Urinary bladder (tissue), 4 donors: ENCODE measurements around the gene CCDC169. TPM values are rescaled to one million over a fixed set of nuclear protein-coding genes. Genes with fewer than 3 reads are reported as not detected.

Source experiments
- DNase-seq: peaks from one replicate; pipeline ENCODE4 v3.0.0-alpha.2; 2015; ENCODE audit errors: extremely low spot score
- H3K27ac ChIP-seq: one replicate; pipeline ENCODE4 v1.5.1; 2013; ENCODE audit warnings: low read depth, mild to moderate bottlenecking, moderate library complexity
- H3K36me3 ChIP-seq: one replicate; pipeline ENCODE4 v1.6.1; 2013; ENCODE audit warnings: mild to moderate bottlenecking, moderate library complexity; ENCODE audit not compliant: insufficient read depth
- H3K4me1 ChIP-seq: one replicate; pipeline ENCODE4 v1.6.1; 2013; ENCODE audit warnings: mild to moderate bottlenecking, moderate library complexity; ENCODE audit not compliant: insufficient read depth
- H3K4me3 ChIP-seq: one replicate; pipeline ENCODE4 v1.5.1; 2013; ENCODE audit warnings: low read depth, low read length
- WGBS: extraction: QIAGEN DNeasy Blood & Tissue Kit; methylation state at CpG from one replicate; pipeline ENCODE4 v1.1.7; 2013; 5-methylcytosine and 5-hydroxymethylcytosine counted together
- polyA plus RNA-seq: library from polyadenylated mRNA; stranded (reverse); fragments of 200-250 nt; gene quantifications from one replicate; pipeline ENCODE4 v1.2.3, GENCODE V29; 2013
- total RNA-seq: library from RNA; depleted of rRNA; stranded (reverse); fragments of >200 nt; gene quantifications from one replicate; pipeline ENCODE4 v1.2.3, GENCODE V29; 2014
- donor health status: healthy with polysubstance abuse.
- donor health status: healthy.

CCDC169 gene
- total and polyA plus RNA-seq, 2 donors: 3.1 to 7.0 TPM

GRCh38 chr13:36294096-36294495, 3.5 kb downstream of the CCDC169 start:
- WGBS: 77% methylated on average over 3 of the region's 3 CpGs
- Histone ChIP-seq H3K36me3 (no peaks in the 10 kb centered on the region), H3K4me3 (no peak overlapping the region), H3K27ac (no peak overlapping the region), H3K4me1 (no peaks in the 10 kb centered on the region)
- no peak for DNase-seq

DNA sequence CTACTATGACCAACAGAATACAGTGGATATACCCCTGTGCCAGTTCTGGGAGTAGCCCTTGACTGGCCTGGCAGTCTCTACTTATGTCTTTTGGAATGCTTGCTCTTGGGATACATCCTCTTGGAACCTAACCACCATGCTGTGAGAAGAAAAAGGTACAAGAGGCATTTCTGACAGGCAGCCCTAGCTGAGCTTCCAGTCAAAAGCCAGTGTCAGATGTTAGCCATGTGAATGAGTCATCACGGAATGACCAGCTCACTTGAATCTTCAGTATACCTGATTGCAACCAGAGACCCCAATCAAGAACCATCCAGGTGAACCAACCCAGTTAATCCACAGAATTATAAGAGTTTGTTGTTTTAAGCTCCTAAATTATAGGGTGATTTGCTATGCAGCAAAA, 4.1 kb downstream of the CCDC169 start:
- Histone ChIP-seq H3K27ac (no peak overlapping the region), H3K4me1 (no peaks in the 10 kb centered on the region), H3K4me3 (no peak overlapping the region), H3K36me3 (no peaks in the 10 kb centered on the region)
- DNase-seq: no peak
- 89% methylated on average over 1 of the region's 1 CpG for WGBS

DNA sequence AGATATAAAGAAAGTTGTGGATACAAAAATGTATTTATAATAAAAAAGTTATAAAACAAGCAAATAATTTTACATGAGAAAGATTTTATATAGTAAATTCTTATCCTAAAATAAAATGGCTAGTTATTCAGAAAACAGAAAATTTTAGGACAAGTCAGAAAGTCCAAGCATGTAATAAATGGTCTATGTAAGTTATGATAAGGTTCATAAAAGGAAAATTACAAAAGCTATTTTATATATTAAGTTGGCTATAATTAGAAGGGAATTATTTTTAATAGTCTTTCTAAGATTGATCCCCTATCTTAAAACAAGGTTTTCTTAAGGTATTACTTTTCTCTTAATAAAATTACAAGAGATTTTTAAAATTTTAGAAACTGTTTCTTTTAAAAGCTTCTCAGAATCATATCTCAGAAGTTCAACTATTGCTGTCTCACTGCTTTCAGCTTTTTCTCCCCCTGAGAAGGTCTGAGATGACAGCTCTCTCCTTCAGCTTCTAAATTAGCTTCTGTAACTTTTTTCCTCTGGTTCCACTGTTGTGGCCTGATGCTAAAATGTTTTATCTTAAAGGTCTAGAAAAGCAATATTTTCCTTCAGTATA, 8.7 kb downstream of the CCDC169 start:
- no peaks in the 10 kb centered on the region for H3K4me1 ChIP-seq
- no peak overlapping the region for H3K27ac ChIP-seq
- H3K36me3 ChIP-seq: no peaks in the 10 kb centered on the region
- no peak for DNase-seq
- no peak overlapping the region for H3K4me3 ChIP-seq

DNA sequence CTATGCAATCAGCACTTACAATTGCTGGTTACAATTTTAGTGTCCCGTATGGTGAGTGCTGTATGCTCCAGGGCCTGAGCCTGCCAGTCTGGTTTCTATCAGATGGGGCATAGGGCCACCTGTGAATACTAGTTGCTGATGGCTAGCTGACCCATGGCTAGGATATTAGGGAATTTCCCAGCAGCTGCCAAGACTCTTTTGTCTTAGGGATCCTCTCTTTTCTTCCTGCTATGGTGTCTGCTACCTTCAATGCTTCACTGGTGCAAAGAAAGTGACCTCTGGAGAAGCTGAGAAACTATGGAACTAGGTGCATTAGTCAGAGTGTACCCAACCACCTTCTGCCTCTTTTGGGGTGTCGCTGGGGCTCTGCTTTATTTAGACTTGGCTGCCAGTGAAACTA, 11.6 kb downstream of the CCDC169 start:
- no peak overlapping the region for H3K27ac ChIP-seq
- H3K4me3 ChIP-seq: no peak overlapping the region
- no peaks in the 10 kb centered on the region for H3K4me1 ChIP-seq
- no peak for DNase-seq
- 88% methylated on average over 2 of the region's 2 CpGs for WGBS
- H3K36me3 ChIP-seq: no peaks in the 10 kb centered on the region

- H3K4me3 ChIP-seq: no peak overlapping the region
- H3K4me1 ChIP-seq: no peaks in the 10 kb centered on the region
- 50% methylated on average over 6 of the region's 6 CpGs for WGBS
- no peaks in the 10 kb centered on the region for H3K36me3 ChIP-seq
- no peak overlapping the region for H3K27ac ChIP-seq
- no peak for DNase-seq
Observed at GRCh38 chr13:36282821-36283432, 14.7 kb downstream of the CCDC169 start.

DNA sequence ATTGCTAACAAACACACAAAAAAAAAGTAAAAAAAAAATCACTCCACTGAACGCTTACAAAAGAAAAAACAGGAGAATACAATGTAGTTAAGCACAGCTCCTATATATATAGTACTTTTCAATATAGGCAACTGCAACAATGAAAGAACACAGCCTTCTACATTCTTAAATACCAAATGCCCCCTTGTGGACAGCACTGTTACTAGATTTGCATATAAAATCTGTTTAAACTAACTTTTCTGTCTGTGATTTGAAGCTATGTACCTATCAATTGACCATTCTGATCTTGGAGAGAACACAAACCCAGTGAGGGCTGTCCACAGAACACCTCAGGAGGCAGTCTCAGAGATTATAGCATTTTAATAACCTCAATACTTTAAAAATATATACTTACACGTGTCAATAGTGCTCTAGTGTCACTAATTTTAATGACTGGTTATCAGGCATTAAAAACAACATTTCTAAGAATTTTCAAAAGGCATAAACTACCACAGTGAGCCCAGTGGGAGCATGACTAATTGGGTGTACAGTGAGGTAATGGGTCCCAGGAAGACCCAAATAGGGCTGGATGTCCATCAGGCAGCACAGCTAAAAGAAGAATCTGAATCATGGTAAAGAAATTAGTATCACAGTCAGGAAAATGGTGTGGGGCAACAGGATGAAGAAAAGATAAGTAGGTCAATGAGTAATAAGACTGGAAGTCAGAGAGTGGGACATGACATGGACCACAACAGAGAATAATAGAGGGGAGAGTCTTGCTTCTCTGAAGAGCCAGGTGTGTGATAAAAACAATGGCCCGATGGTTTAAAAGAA, 22.2 kb downstream of the CCDC169 start:
- DNase-seq: no peak
- no peaks in the 10 kb centered on the region for H3K4me1 ChIP-seq
- WGBS: 73% methylated on average over 3 of the region's 3 CpGs
- H3K4me3 ChIP-seq: no peak overlapping the region
- H3K27ac ChIP-seq: no peak overlapping the region
- peaks cover 1% of the 10 kb centered on the region for H3K36me3 ChIP-seq

GRCh38 chr13:36273431-36273830, 24.2 kb downstream of the CCDC169 start:
- no peak for DNase-seq
- Histone ChIP-seq H3K4me3 (no peak overlapping the region), H3K36me3 (peaks cover 1% of the 10 kb centered on the region), H3K27ac (no peak overlapping the region), H3K4me1 (no peaks in the 10 kb centered on the region)
- WGBS: 92% methylated on average over 2 of the region's 2 CpGs

- no peaks in the 10 kb centered on the region for H3K36me3 ChIP-seq
- no peaks in the 10 kb centered on the region for H3K4me1 ChIP-seq
- H3K27ac ChIP-seq: no peak overlapping the region
- no peak for DNase-seq
- H3K4me3 ChIP-seq: no peak overlapping the region
Observed at GRCh38 chr13:36261976-36262375, 35.6 kb downstream of the CCDC169 start.

DNA sequence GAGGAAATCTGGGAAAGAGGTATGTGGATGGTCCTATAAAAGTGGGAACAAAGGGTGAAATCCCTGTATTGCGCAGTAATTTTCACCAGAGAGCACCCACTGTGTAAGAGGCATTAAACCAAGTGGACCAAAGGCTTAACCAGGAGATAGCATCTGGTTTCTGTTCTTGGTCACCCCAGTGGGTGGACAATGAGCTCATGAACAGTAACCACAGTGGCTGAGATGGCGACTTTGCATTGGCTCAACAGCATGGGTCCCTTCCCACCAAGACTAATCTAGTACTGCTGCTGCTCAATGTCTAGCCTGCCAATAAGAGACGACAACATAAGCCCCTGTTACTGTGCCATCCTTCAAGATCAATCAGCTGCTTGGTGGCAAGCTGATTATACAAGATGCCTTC, 36.6 kb downstream of the CCDC169 start:
- Histone ChIP-seq H3K4me1 (no peaks in the 10 kb centered on the region), H3K4me3 (no peak overlapping the region), H3K36me3 (no peaks in the 10 kb centered on the region), H3K27ac (no peak overlapping the region)
- WGBS: 90% methylated on average over 3 of the region's 3 CpGs
- DNase-seq: no peak

DNA sequence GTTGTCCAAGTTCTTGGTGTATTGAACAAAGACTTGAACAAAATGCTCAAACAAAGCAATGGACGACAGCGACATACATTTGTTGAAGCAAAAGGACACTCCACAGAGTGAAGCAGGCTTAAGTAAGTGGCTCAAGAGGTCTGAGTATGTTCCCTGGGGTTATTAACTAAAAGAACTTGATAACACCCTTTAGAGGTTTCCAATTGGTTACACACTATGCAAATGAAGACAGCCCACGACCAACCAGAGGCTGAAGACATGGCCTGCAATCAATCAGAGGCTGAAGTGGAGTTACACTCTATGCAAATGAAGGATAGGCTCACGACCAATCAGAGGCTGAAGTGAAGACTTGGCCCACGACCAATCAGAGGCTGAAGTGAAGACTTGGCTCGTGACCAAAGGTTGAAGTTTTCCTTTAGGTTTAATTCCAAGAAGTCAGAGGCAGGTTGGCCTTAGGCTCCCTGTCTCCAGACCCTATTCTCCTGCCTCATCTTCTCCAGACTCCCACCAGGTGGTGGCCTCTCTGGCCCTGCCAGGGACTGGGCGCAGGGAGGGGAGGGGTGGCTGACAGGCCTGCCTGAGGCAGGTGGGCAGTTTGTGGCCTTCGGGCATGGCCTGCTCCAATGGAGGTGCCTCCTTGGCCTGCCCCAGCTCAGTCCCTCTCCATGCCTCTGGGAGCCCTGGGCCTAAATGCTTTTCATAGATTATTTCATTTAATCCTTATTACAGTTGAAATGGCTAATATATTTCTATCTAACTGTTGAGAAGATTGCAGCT, 38.1 kb downstream of the CCDC169 start:
- no peak overlapping the region for H3K27ac ChIP-seq
- H3K4me3 ChIP-seq: no peak overlapping the region
- 95% methylated on average over 8 of the region's 8 CpGs for WGBS
- H3K36me3 ChIP-seq: no peaks in the 10 kb centered on the region
- no peaks in the 10 kb centered on the region for H3K4me1 ChIP-seq
- no peak for DNase-seq

GRCh38 chr13:36258831-36259230, 38.8 kb downstream of the CCDC169 start:
- no peaks in the 10 kb centered on the region for H3K36me3 ChIP-seq
- no peak overlapping the region for H3K27ac ChIP-seq
- DNase-seq: no peak
- H3K4me1 ChIP-seq: no peaks in the 10 kb centered on the region
- WGBS: 85% methylated on average over 8 of the region's 8 CpGs
- H3K4me3 ChIP-seq: no peak overlapping the region

GRCh38 chr13:36251526-36251925, 46.1 kb downstream of the CCDC169 start:
- H3K27ac ChIP-seq: no peak overlapping the region
- DNase-seq: no peak
- H3K4me3 ChIP-seq: no peak overlapping the region
- no peaks in the 10 kb centered on the region for H3K36me3 ChIP-seq
- no peaks in the 10 kb centered on the region for H3K4me1 ChIP-seq

DNA sequence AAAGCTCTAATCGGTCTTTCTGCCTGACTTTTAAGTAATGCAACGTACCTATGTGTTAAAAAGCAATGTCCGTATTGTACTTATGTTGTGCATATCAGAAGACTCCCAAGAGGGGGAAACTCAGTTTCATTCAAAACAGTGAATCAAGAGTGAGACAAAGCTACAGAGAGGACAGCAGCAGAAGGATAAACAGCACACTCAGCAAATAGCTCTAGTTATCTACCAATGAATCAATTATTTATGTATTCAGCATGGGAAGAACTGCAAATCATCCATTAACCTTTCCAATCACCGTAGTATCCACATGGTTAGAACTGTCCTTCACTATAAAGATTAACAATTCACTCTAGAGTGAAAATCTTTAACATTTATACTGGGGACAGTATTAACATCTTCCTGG, 46.6 kb downstream of the CCDC169 start:
- Histone ChIP-seq H3K4me1 (no peaks in the 10 kb centered on the region), H3K27ac (no peak overlapping the region), H3K36me3 (no peaks in the 10 kb centered on the region), H3K4me3 (no peak overlapping the region)
- 57% methylated on average over 4 of the region's 4 CpGs for WGBS
- DNase-seq: no peak

DNA sequence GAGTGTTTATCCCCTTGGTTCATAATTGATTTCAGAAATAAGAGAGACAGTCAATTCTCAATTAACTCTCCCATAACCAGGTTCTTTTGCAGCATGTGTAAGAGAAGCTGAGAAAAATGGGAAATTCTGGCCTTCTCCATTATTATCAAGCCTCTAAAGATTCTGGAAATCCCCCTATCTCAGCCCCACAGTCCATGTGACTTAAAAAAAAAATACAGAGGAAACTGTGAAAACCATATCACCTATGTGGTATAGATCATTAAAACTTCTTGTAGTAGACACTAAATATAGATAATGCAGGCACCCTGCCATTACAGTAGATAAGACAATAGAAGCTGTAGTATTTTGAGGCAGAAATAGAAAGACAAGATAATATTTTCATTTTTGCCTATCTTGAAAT, 48.9 kb downstream of the CCDC169 start:
- no peak overlapping the region for H3K4me3 ChIP-seq
- no peak overlapping the region for H3K27ac ChIP-seq
- no peaks in the 10 kb centered on the region for H3K36me3 ChIP-seq
- H3K4me1 ChIP-seq: no peaks in the 10 kb centered on the region
- no peak for DNase-seq
